ENCODE results near the gene DDX53. TPM values are rescaled to one million over a fixed set of nuclear protein-coding genes. Genes with fewer than 3 reads are reported as not detected.

Gene DDX53
- total RNA-seq, 2 experiments from 2014 or later, result not detected

- CTCF ChIA-PET, result no interaction called here
- POLR2A ChIA-PET, result no interaction called here
Measured at GRCh38 chrX:23048806-23049573, 49.2 kb downstream of the DDX53 start.

GRCh38 chrX:23052324-23052723, 52.6 kb downstream of the DDX53 start:
- CTCF ChIA-PET, result no interaction called here
- POLR2A ChIA-PET, result no interaction called here
